BLaER1 treated with 17β-estradiol and CSF1 and Interleukin-3, amounts not matched to agents 10 nM and 100 nM (cell line): Measurements from ENCODE around the gene EMC6.

Experiments
- H3K27ac ChIP-seq, 11 experiments: shearing (Covaris generic); formaldehyde crosslinking; 2 replicates each; pipeline ENCODE4 v1.8.1; 2022
- H3K27me3 ChIP-seq, 11 experiments: shearing (Covaris generic); formaldehyde crosslinking; 2 replicates each; pipeline ENCODE4 v1.8.1; 2022
- H3K36me3 ChIP-seq, 11 experiments: shearing (Covaris generic); formaldehyde crosslinking; 2 replicates each; pipeline ENCODE4 v1.8.1; 2022
- H3K4me1 ChIP-seq, 10 experiments: shearing (Covaris generic); formaldehyde crosslinking; 2 replicates each; pipeline ENCODE4 v1.8.1; 2022
- H3K4me2 ChIP-seq, 11 experiments: shearing (Covaris generic); formaldehyde crosslinking; 2 replicates each; pipeline ENCODE4 v1.8.1; 2022
- H3K4me3 ChIP-seq, 10 experiments: shearing (Covaris generic); formaldehyde crosslinking; 2 replicates each; pipeline ENCODE4 v1.8.1; 2022
- H3K9ac ChIP-seq, 11 experiments: shearing (Covaris generic); formaldehyde crosslinking; 2 replicates each; pipeline ENCODE4 v1.8.1; 2022
- H3K9me3 ChIP-seq, 11 experiments: shearing (Covaris generic); formaldehyde crosslinking; replicated peaks in 1 of 11; 2 replicates each; pipeline ENCODE4 v1.8.1; 2022
- H4K20me1 ChIP-seq, 11 experiments: shearing (Covaris generic); formaldehyde crosslinking; 2 replicates each; pipeline ENCODE4 v1.8.1; 2022
- Cebpa-rat ChIP-seq, 11 experiments: shearing (Covaris generic); IDR thresholded peaks; 2 replicates each; pipeline ENCODE4 v1.8.1; 2022

EMC6 gene

DNA sequence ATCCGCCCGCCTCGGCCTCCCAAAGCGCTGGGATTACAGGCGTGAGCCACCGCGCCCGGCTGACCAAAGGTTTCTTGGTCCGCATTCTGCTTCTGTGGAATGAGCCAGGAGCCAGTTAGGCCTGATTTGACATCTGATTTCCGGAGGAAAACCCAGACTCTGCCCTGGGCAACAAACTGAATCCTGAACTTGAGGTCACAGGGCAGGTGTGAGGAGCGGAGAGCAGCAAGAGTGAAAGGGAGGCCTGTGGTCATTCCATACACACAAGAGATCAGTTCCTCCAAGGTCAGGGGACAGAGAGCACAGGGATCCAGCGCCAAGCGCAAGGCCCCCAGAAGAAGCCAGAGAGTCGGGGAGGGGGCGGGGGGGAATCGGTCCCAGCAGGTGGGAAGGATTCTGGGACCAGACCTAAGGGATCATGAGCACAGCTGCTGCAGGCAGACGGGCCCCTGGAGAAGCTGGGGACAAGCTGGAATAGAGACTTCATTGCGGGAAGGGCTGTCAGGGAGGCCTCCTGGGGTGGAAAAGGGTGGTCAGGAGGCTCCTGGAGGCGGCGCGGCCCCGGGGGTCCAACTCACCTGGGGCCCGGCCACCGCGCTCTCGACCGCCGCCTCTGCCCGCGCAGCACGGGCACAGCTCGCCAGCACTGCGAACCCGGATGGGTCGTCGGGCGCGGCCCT, 33.0 kb upstream of the EMC6 start:
- Histone ChIP-seq H3K27ac (peak overlapping the region; percentile 54 to 98 (median 96); a peak in 21 of 22 replicates), H3K9ac (peak overlapping the region; percentile 90 to 100 (median 94)), H3K27me3 (no peaks in the 10 kb centered on the region), H3K4me1 (peaks cover 54 to 80% (median 77%) of the 10 kb centered on the region in 10 experiments), H3K4me3 (peak overlapping the region; percentile 77 to 99 (median 94)), H3K4me2 (peak overlapping the region; percentile 77 to 95 (median 92)), H4K20me1 (peaks cover under 1 to 25% (median 5%) of the 10 kb centered on the region in 11 experiments; a peak in 13 of 22 replicates), H3K36me3 (peaks cover 0 to 38% (median 25%) of the 10 kb centered on the region in 11 experiments; a peak in 15 of 22 replicates), H3K9me3 (no peaks in the 10 kb centered on the region; a peak in 3 of 22 replicates)
- no peak for TF ChIP-seq Cebpa-rat (IDR thresholded peaks at IDR 0.05)

DNA sequence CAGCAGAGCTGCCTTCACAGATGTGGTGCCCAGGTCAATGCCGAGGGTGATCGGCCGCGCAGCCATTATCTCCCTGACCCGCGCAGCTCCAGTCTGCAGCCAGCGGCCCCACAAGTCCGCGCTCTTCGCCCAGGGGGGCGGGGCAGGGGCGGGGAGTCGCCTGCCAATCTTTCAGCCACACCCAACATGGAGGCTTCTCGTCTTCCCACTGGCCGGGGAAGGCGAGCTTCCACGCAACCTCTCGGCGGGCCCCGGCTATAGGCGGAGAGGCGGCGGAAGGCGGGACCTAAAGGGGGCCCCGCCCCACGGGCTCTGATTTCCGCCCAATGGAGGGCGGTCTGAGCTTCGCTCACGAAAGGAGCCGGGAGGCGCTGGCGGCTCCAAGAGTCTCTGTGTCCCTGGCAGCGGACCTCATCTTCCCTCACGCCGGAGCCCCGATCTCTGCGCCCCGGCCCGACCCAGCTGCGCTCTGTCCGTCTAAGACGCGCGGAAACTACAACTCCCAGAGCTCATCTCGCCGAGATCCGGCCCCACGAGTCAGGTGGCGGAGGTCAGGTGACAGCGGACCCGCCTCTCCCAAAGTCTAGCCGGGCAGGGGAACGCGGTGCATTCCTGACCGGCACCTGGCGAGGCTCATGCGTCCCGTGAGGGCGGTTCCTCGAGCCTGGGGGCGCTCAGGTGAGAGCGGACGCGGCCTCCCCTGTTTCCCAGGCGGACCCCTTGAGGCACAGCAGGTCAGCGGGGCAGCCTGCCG, 32.3 kb upstream of the EMC6 start, which contains the start of the genes CTNS and SHPK:
TSS of gene CTNS (plus strand) at position 607 of the 754 bp plus-strand sequence. CDS start 3,447 bp downstream, outside the sequence.
TSS of gene SHPK (minus strand) at position 97 of the 754 bp plus-strand sequence. CDS start at position 66, 31 bp downstream.
- H3K27me3 ChIP-seq = no peaks in the 10 kb centered on the region
- peak within 1 kb of the TSS; percentile 78 to 98 (median 94) for H3K4me2 ChIP-seq
- no peak for TF ChIP-seq Cebpa-rat (IDR thresholded peaks at IDR 0.05)
- peak within 1 kb of the TSS; percentile 94 to 100 (median 97) for H3K27ac ChIP-seq
- H3K9me3 ChIP-seq = no peaks in the 10 kb centered on the region; a peak in 3 of 22 replicates
- H3K4me1 ChIP-seq = peaks cover 61 to 83% (median 77%) of the 10 kb centered on the region in 10 experiments
- H3K4me3 ChIP-seq = peak within 1 kb of the TSS; percentile 77 to 99 (median 94)
- peaks cover 0 to 20% (median 0%) of the 10 kb centered on the region in 11 experiments; a peak in 7 of 22 replicates for H4K20me1 ChIP-seq
- H3K9ac ChIP-seq = peak within 1 kb of the TSS; percentile 90 to 100 (median 94)
- H3K36me3 ChIP-seq = peaks cover 0 to 36% (median 22%) of the 10 kb centered on the region in 11 experiments; a peak in 15 of 22 replicates

DNA sequence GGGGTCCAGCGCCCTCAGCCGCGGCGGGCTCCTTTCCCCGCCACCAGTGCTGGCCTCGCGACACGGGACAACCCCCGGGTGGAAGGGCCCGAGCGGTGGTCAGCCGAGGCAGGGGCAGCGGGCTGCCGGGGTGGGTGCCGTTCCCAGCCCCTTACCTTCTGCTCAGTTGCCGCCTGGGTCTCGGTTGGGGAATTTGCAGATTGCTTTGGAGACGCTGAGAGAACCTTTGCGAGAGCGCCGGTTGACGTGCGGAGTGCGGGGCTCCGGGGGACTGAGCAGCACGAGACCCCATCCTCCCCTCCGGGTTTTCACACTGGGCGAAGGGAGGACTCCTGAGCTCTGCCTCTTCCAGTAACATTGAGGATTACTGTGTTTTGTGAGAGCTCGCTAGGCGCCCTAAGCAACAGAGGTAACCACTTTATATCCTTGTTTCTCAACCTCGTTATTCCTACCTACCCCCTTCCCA, 31.7 kb upstream of the EMC6 start:
- Histone ChIP-seq H3K27ac (peak overlapping the region; percentile 94 to 100 (median 97)), H4K20me1 (peaks cover 0 to 20% (median 0%) of the 10 kb centered on the region in 11 experiments; a peak in 7 of 22 replicates), H3K4me1 (peaks cover 67 to 83% (median 77%) of the 10 kb centered on the region in 10 experiments), H3K9ac (peak overlapping the region; percentile 90 to 100 (median 94)), H3K4me2 (peak overlapping the region; percentile 78 to 98 (median 89)), H3K9me3 (no peaks in the 10 kb centered on the region; a peak in 3 of 22 replicates), H3K27me3 (no peaks in the 10 kb centered on the region), H3K4me3 (peak overlapping the region; percentile 77 to 99 (median 94)), H3K36me3 (peaks cover 0 to 32% (median 17%) of the 10 kb centered on the region in 11 experiments; a peak in 17 of 22 replicates)
- TF ChIP-seq Cebpa-rat (IDR thresholded peaks at IDR 0.05) = no peak

DNA sequence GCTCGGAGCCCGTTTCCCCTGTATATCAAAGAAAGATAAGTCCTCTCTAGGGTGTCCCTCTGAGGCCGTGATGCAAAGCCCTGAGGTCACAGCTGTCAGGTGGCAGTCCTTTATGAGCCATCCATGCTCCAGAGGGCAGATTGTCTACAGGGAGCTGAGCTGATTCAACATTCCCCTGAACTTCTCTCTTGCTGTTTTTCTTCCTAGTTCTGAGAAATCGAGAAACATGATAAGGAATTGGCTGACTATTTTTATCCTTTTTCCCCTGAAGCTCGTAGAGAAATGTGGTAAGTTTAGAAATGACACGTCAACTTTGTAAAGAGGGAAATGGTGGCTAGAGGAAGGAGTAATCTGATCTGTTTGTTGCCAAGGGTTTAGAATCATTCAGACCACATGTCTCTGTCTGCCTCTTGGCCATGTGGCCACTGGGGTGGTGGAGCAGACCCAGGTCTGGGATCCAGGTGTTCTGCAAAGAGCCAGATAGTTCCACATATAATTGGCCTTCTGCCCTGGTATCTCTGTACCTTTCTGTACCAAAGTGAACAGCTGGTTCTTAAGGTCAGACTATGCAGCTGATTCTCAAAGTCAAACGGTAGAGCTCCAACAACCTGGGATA, 28.5 kb upstream of the EMC6 start:
- Histone ChIP-seq H3K27ac (peak overlapping the region; percentile 75 to 97 (median 88)), H3K27me3 (no peaks in the 10 kb centered on the region), H3K9ac (peak overlapping the region; percentile 63 to 98 (median 73)), H3K36me3 (peaks cover 0 to 47% (median 24%) of the 10 kb centered on the region in 11 experiments; a peak in 19 of 22 replicates), H4K20me1 (peaks cover 0 to 5% (median 0%) of the 10 kb centered on the region in 11 experiments; a peak in 4 of 22 replicates), H3K4me1 (peaks cover 68 to 88% (median 80%) of the 10 kb centered on the region in 10 experiments), H3K9me3 (no peaks in the 10 kb centered on the region; a peak in 3 of 22 replicates), H3K4me3 (peak overlapping the region; percentile 1 to 95 (median 25); a peak in 16 of 20 replicates), H3K4me2 (peak overlapping the region; percentile 78 to 98 (median 89))
- peak in 5 of 11 experiments; percentile 23 to 96 (median 68); a peak in 7 of 22 replicates for TF ChIP-seq Cebpa-rat (IDR thresholded peaks at IDR 0.05)

DNA sequence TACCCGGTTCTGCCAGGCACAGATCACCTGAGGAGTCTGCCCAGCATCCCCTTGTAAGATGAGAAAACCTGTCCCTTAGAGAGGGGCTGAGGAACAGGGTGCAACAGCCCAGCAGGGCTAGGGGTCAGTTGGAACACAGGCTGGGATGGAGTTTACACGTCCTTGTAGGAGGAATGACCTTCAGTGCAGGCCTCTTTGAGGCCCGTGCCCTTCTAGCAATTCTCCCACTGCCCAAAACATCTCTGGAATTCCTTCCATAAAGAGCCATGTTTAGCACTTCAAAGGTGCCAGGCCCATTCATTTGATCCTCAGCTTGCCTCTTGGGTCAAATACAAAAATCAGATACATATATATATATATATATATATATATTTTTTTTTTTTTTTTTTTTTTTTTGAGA, 27.6 kb upstream of the EMC6 start:
- Histone ChIP-seq H3K4me2 (peak overlapping the region; percentile 78 to 98 (median 89)), H3K27me3 (no peaks in the 10 kb centered on the region), H3K27ac (peak overlapping the region; percentile 75 to 97 (median 88))

DNA sequence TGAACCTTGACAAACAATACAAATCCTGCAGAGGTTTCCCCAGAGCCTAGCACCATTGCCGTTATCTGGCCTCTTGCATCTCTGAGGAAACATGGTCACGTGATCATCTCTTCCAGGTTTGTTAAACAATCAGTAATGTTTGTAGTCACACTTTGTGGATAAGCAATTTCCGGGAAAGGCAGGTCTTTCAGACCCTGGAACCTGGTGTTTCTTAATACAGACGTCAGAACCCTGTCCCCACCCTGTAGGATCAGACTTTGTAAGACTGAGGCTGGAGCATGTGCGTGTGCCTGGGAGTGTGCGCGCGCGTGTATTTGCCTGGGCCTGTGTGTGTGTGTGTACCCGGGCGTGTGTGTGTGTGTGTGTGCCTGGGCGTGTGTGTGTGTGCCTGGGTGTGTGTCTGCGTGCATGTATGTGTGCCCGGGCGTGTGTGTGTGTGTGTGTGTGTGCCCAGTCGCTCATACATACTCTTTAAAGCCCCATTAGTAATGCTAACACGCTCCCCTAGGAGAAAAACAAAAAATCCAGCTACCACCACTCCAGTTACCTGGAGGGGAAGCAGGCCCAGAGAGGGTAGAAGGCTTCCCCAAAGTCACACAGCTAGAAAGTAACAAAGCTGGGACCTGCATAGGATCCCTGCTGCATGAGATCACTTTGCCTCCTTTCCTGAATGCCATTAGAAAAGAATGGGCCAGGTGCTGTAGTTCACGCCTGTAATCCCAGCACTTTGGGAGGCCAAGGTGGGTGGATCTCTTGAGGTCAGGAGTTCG, 26.7 kb upstream of the EMC6 start:
- Histone ChIP-seq H3K4me2 (peak overlapping the region; percentile 21 to 98 (median 84); a peak in 21 of 22 replicates), H3K27me3 (no peaks in the 10 kb centered on the region), H3K9me3 (no peaks in the 10 kb centered on the region), H3K27ac (peak overlapping the region in 8 of 11 experiments; percentile 50 to 97 (median 90); a peak in 14 of 22 replicates), H4K20me1 (peaks cover 0 to 17% (median 0%) of the 10 kb centered on the region in 11 experiments; a peak in 4 of 22 replicates), H3K4me3 (no peak overlapping the region), H3K9ac (peak overlapping the region in 5 of 11 experiments; percentile 12 to 98 (median 55); a peak in 6 of 22 replicates), H3K36me3 (peaks cover 0 to 57% (median 29%) of the 10 kb centered on the region in 11 experiments; a peak in 20 of 22 replicates), H3K4me1 (peaks cover 82 to 100% (median 93%) of the 10 kb centered on the region in 10 experiments)
- no peak for TF ChIP-seq Cebpa-rat (IDR thresholded peaks at IDR 0.05)

More for the DNA sequence above, 27.6 kb upstream of the EMC6 start:
- H3K36me3 ChIP-seq = peaks cover 0 to 51% (median 27%) of the 10 kb centered on the region in 11 experiments; a peak in 19 of 22 replicates
- H3K9me3 ChIP-seq = no peaks in the 10 kb centered on the region
- TF ChIP-seq Cebpa-rat (IDR thresholded peaks at IDR 0.05) = no peak
- H3K4me3 ChIP-seq = peak overlapping the region in 5 of 10 experiments; percentile 1 to 33 (median 21); a peak in 2 of 20 replicates
- peaks cover 0 to 8% (median 0%) of the 10 kb centered on the region in 11 experiments; a peak in 4 of 22 replicates for H4K20me1 ChIP-seq
- H3K9ac ChIP-seq = peak overlapping the region; percentile 63 to 98 (median 73); a peak in 21 of 22 replicates
- peaks cover 73 to 91% (median 85%) of the 10 kb centered on the region in 10 experiments for H3K4me1 ChIP-seq

DNA sequence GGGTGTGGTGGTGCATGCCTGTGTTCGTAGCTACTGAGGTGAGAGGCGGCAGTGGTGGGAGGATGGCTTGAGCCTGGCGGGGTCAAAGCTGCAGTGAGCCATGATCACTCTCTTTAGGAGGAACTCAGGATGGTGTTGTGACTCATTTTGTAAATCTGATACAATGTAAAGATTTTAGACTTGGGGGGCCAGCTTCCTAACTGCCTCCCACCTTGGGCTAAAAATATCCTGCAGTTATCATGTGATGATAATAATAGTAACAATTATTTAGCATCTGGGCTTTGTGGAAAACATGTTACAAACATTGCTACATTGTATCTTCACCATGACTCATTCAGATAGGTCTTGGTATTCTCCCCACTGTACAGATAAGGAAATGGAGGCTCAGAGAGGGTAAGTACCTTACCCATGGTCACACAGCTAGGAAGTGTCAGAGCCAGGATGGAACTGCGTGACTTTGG, 24.7 kb upstream of the EMC6 start:
- Histone ChIP-seq H3K27ac (peak overlapping the region in 4 of 11 experiments; percentile 63 to 97 (median 72); a peak in 6 of 22 replicates), H3K4me2 (peak overlapping the region in 10 of 11 experiments; percentile 12 to 84 (median 65); a peak in 15 of 22 replicates)
- no peak for TF ChIP-seq Cebpa-rat (IDR thresholded peaks at IDR 0.05)

More for the DNA sequence above, 24.7 kb upstream of the EMC6 start:
- Histone ChIP-seq H3K9ac (peak overlapping the region in 1 of 11 experiments; percentile 72; a peak in 1 of 22 replicates), H3K36me3 (peaks cover 6 to 77% (median 47%) of the 10 kb centered on the region in 11 experiments; a peak in 21 of 22 replicates), H3K4me1 (peaks cover 73 to 96% (median 86%) of the 10 kb centered on the region in 10 experiments), H3K4me3 (no peak overlapping the region), H3K9me3 (no peaks in the 10 kb centered on the region), H3K27me3 (no peaks in the 10 kb centered on the region), H4K20me1 (peaks cover 0 to 23% (median 0%) of the 10 kb centered on the region in 11 experiments; a peak in 4 of 22 replicates)
